GM19238 (cell line): ENCODE data around the gene RNASE8.

Experiments
- DNase-seq: peaks from one replicate; pipeline ENCODE4 v3.0.0; 2011; ENCODE audit warnings: low spot score; ENCODE audit not compliant: insufficient read length

The RNASE8 gene

DNA sequence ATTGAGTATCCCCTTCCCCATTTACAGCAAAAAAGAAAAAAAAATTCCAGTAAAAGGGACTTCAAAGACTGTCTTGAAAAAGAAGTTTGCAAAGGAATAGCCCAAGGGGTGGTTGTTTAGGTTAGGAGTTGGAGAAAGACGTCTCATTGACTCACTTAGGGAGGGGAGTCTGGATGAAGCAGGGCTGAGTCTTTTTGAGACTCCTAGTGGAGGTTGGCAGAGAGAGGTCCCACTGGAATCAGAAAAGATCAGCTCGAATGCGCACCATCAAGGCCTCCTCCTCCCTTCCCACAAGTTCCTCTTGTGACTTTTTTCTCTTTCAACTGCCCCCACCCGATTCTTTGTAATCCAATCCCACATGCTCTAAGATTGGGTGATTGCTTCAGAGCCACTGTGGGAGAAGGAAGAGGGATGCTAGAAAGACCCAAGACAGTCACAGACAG lies 14.4 kb downstream of the RNASE8 start:
- no peak for DNase-seq

DNA sequence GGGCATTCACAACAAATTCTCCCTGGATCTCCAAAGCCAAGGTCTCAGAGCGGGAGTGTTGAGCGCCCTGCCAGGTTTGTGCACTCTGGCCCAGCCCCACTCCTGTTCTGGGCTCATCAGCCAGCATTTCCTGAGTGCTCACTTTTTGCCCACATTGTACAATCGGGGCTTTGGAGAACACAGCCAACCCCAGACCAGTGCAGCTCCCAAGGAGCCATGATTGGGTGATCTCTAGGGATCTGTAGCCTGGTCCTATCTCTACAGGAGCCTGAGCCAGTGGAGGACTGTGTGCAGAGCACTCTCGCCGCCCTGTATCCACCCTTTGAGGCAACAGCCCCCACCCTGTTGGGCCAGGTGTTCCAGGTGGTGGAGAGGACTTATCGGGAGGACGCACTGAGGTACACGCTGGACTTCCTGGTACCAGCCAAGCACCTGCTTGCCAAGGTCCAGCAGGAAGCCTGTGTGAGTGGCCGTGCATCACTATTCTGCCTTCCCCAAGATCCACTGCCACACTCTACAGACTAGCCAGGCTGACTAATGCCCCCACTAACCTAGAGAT lies 15.2 kb downstream of the RNASE8 start:
- DNase-seq: no peak

DNA sequence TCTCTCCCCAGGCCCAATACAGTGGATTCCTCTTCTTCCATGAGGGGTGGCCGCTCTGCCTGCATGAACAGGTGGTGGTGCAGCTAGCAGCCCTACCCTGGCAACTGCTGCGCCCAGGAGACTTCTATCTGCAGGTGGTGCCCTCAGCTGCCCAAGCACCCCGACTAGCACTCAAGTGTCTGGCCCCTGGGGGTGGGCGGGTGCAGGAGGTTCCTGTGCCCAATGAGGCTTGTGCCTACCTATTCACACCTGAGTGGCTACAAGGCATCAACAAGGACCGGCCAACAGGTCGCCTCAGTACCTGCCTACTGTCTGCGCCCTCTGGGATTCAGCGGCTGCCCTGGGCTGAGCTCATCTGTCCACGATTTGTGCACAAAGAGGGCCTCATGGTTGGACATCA lies 16.3 kb downstream of the RNASE8 start:
- no peak for DNase-seq

DNA sequence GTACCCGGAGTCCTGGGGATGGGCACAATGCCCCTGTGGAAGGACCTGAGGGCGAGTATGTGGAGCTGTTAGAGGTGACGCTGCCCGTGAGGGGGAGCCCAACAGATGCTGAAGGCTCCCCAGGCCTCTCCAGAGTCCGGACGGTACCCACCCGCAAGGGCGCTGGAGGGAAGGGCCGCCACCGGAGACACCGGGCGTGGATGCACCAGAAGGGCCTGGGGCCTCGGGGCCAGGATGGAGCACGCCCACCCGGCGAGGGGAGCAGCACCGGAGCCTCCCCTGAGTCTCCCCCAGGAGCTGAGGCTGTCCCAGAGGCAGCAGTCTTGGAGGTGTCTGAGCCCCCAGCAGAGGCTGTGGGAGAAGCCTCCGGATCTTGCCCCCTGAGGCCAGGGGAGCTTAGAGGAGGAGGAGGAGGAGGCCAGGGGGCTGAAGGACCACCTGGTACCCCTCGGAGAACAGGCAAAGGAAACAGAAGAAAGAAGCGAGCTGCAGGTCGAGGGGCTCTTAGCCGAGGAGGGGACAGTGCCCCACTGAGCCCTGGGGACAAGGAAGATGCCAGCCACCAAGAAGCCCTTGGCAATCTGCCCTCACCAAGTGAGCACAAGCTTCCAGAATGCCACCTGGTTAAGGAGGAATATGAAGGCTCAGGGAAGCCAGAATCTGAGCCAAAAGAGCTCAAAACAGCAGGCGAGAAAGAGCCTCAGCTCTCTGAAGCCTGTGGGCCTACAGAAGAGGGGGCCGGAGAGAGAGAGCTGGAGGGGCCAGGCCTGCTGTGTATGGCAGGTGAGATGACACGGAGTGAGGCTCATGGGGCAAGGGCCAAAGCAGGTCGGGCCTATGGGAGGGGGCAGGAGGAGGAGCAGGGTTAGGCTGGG lies 17.0 kb downstream of the RNASE8 start:
- DNase-seq: no peak

DNA sequence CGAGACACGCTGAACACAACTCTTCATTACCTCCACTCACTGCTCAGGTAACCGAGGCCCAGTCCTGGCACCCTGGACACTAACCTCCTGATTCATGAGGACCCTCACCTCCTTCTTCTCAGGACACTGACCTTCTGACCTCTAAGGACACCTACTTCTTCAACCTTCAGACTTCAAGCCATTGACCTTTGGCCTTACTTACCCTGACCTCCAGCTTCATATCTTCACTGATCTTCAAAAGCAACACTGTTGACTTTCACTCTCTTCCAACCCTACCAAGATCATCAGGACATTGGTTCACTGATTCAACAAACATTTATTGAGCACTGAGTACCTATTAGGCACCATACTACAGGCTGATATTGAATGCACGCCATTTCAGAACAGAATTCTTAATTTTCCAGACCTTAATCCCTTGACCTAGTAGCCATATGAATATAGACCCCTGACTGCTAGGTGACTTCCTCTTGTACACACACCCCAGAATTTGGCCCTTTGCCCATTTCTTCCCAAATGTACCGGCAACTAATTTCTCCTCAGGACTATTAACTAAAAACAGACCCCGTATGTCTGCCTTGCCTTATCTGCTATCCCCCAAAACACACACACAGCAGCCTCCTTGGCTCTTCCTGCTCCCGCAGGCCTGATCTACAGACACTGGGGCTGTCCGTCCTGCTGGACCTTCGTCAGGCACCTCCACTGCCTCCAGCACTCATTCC lies 18.3 kb downstream of the RNASE8 start:
- no peak for DNase-seq

DNA sequence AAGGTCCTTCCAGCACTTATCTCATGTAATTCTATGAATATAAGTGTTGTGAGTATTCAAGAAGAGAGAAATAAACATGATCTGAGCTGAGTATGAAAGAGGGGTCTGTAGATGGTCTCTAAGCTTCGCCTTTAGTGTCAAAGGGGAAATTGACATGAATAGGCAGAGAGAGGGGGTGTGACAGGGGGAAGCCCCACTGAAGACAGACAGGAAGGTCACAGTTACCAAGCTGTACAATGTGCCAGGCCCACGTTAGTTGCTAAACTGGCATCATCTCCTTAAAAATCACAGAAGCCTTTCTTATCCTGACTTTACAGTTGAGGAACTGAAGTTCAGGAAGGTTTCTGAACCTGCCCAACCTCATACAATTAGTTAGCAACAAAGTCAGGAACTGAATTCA lies 20.1 kb downstream of the RNASE8 start:
- DNase-seq: no peak

DNA sequence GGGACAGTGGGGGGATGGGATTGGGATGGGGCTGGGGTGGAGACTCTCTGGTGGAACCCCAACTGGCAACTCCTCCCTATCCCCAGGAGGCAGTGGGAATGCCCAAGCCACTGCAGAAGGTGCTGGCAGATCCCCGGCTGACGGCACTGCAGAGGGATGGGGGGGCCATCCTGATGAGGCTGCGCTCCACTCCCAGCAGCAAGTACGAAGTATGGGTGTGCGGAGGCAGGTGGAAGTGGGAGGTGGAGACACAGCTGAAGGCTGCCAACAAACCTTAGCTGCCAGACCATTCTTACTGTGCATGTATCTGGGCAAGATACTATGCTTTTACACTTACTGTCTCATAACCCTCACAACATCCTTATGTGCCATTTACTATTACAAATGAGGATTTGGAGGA lies 20.7 kb downstream of the RNASE8 start:
- no peak for DNase-seq

DNA sequence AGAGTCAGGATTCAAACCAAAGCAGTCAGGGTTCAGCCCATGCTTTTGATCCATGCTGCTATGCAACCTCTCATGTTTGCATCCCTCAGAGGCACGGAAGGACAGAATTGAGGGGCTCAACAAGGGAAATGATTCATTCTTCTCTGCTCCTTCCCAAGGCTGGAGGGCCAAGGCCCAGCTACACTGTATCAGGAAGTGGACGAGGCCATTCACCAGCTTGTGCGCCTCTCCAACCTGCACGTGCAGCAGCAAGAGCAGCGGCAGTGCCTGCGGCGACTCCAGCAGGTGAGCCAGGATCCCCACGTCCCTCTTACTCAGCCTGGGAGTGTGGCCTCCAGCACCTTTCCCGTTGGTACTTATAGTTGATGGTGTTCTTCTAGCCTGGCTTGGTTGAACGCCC lies 21.1 kb downstream of the RNASE8 start:
- DNase-seq: no peak

DNA sequence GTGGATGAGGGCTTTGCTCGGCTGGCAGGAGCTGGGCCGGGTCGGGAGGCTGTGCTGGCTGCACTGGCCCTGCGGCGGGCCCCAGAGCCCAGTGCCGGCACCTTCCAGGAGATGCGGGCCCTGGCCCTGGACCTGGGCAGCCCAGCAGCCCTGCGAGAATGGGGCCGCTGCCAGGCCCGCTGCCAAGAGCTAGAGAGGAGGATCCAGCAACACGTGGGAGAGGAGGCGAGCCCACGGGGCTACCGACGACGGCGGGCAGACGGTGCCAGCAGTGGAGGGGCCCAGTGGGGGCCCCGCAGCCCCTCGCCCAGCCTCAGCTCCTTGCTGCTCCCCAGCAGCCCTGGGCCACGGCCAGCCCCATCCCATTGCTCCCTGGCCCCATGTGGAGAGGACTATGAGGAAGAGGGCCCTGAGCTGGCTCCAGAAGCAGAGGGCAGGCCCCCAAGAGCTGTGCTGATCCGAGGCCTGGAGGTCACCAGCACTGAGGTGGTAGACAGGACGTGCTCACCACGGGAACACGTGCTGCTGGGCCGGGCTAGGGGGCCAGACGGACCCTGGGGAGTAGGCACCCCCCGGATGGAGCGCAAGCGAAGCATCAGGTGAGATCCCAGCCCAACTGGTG lies 24.0 kb downstream of the RNASE8 start:
- no peak for DNase-seq

DNA sequence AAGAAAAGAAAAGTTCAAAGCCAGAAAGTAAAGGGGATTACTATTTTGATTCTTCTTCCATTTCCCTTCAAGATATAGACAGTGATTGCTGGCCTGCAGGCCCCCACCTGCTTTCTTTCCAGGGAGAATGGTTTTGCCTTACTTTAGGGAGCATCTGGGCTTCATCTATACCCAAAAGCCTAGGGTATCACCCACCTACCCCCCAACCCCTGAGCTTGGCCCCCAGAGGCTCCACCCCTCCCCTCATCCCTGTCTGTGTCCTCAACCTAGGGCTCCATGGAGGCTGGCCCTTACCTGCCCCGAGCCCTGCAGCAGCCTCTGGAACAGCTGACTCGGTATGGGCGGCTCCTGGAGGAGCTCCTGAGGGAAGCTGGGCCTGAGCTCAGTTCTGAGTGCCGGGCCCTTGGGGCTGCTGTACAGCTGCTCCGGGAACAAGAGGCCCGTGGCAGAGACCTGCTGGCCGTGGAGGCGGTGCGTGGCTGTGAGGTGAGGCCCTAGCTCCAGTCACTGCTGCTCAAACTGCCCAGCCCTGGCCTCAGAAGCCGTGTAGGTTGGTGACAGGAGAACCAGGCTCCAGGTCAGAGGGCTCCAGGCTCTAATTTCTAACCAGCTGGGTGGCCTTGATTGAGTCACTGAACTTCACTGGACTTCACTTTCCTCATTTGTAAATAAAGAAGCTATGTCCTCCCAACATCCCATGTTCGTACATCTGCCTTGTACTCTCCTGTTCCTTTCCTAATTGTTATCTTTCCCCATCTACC lies 26.1 kb downstream of the RNASE8 start:
- DNase-seq: no peak

DNA sequence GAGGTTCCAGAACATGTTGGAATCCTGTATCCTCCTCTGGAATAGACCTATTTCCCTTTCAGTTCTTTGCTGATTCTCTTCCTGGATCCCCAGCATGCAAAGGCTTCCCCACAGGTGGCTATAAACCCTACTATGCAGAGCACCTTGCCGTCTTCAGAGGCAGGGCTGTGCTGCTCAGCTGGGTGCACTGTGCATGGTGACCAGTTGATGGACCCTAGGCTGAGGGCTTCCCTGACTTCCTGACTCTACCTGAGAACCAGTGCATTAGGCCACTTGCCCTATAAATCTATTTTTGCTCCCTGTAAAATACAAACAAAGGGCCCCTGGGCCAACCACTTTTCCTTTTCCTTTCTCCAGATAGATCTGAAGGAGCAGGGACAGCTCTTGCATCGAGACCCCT lies 26.8 kb downstream of the RNASE8 start:
- no peak for DNase-seq

DNA sequence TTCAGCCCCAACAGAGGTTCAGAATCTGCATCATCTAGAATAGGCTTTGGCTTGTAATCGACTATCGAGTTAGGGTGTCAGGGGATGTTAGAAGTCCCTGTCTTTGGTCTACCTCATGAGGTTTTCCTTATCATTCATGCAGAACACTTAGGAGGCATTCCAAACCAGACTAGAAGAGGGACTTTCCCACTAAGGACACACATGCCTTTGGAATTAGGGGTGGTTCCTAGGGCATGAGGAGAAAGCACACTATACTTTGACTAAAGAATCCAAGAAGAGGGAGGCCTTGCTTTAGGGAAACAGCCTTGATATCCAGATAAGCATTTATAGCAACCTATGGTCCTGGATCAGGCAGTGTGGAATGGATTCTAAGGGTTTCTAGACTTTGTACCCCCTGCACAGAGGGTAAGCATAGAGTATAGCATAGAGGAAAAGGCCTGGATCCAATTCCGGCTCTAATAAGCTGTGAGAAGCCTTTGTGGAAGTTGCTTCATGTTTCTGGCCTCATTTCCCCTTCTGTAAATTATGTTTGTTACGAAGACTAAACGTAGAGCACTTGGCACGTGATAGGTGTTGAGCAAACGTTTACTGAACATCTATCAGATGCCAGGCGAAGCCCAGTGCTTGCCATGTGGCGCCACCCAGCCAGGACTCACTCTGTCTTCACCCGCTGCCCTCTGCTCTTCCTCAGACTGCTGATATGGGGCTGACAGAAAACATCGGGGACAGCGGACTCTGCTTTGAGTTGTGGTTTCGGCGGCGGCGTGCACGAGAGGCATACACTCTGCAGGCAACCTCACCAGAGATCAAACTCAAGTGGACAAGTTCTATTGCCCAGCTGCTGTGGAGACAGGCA lies 27.6 kb downstream of the RNASE8 start:
- DNase-seq: no peak

DNA sequence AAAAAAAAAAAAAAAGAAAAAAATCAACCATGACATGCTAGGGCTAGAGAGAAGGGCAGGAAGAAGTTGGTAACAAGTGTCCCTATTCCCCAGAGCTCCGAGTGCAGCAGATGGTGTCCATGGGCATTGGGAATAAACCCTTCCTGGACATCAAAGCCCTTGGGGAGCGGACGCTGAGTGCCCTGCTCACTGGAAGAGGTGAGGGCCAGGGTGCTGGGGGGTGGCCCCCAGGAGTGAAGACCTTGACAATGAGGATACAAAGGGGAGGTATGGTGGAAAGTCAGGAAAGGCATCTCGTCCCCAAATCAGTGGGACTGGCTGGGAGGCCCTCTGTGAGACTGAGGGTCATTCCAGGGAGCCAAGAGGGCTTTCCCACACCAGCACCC lies 29.3 kb downstream of the RNASE8 start:
- no peak for DNase-seq

DNA sequence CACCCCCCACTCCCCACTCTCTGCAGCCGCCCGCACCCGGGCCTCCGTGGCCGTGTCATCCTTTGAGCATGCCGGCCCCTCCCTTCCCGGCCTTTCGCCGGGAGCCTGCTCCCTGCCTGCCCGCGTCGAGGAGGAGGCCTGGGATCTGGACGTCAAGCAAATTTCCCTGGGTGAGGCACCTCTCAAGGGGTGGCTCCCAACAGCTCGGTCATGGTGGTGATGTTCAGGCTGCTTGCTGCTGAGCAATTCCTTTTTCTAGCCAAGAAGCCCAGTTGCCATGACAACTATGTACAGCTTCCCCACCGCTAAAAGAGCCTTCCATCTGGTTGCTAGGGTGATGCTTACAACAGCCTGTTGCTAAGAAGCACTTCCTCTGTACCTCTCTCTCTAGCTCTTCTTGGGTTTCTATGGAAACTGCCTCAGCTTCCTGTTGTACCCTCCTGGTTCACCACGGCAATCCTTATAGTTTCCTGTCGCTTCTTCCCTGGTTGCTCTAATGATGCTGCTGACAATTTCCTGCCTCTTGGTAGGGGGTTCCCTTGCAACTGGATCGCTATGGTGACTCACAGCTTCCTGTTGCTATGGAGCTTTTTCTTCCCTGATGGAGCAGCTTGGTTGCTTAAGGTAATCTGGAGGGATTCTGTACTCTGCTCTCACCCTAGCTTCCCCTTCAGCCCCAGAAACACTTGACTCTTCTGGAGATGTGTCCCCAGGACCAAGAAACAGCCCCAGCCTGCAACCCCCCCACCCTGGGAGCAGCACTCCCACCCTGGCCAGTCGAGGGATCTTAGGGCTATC lies 29.9 kb downstream of the RNASE8 start:
- no peak for DNase-seq

DNA sequence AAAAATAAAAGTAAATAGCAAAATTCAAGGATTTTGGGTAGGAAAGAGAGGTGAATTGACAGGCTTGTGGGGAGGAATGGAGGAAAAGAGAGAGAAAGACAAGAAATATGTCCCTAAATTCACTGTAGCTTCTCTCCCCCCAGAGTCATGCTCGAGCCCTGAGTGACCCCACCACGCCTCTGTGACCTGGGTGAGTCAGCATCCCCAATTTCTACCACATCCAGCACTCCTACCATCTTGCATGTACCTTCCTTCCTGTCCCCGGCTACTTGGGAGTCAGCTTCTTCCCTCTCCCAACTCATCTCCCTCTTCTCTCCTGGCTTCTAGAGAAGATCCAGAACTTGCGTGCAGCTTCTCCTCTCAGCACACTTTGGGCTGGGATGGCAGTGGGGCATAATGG lies 31.1 kb downstream of the RNASE8 start:
- DNase-seq: no peak

DNA sequence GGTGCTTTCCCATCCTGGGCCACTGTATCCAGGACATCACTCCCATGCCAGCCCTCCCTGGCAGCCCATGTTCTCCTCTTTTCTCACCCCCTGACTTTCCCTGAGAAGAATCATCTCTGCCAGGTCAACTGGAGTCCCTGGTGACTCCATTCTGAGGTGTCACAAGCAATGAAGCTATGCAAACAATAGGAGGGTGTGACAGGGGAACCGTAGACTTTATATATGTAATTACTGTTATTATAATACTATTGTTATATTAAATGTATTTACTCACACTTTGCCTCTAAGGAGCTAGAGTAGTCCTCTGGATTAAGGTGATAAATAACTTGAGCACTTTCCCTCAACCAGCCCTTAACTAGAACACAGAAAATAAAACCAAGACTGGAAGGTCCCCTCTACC lies 31.6 kb downstream of the RNASE8 start:
- no peak for DNase-seq

DNA sequence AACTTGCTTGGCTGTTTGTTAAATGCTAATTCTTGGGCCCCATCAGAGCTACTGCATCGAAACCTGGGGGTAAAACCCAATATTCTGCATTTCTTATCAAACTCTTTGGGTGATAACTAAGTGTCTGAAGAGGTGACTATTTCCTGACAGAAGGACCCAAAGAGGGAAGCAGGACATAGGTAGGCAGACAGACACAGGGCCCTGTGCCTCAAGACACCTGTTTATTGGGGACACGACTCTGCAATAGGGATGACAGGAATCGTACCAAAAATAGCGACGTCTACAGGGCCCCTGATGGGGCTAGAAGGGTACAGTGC lies 32.2 kb downstream of the RNASE8 start:
- DNase-seq: no peak

DNA sequence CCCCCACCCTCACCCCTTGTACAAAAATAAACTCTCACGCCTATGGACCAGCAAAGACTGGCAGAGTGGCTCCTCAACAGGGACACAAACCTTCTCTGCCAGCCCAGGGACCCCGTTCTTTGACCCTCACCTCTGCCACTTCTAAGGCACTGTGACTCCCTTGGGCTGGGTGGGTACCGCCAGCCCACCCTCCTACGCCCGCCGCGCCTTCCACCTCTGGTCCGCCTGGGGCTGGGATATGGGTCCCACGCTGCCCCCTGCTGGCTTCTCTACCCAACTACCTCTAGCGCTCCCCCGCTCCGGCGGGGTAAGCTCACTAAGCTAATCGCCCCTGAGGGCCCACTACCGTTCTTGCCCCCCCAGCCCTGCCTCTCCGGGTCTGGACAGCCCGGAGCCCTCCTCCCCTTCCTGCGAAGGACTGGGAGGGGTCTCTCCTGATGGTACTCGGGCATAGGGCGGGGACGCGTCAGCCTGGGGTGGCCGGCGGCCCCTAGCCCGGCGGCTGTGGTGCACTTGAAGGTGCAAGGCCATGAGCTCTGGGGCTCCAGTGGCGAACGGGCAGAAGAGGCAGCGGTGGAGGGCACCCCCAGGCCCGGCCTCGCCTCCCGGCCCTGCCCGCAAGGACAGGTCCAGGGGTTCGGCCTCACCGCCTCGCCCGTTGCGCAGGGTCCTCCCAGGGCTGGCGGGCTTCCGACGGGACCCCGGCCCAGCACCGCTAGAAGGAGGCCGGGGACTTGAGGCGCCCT lies 32.7 kb downstream of the RNASE8 start:
- no peak for DNase-seq
